Measurements from ENCODE around the gene CFAP77. TPM values are rescaled to one million over a fixed set of nuclear protein-coding genes. Genes with fewer than 3 reads are reported as not detected.
A peak's percentile ranks its signal among the peaks of the same experiment; 100 is the strongest.

Gene CFAP77
- total and polyA plus RNA-seq, 2 of the 8 experiments (the other 6 are each of a cell fraction or from before 2014, with no cell fraction given) = 0.63 to 0.97 TPM

GRCh38 chr9:132446887-132447286 is 36.9 kb downstream of the CFAP77 start:
- no peak overlapping the region for H2BK15ac ChIP-seq (ENCODE audit: low read length)
- H2BK12ac ChIP-seq (ENCODE audit: low read depth, low read length) = no peak overlapping the region
- DNase-seq (ENCODE audit: low read depth in 1 of 2, low spot score in 2 of 2) = no peak
- H3K27ac ChIP-seq (ENCODE audit: low read depth, low read length) = no peak overlapping the region
- no peaks in the 10 kb centered on the region for H3K79me2 ChIP-seq (ENCODE audit: control insufficient read depth in 1 of 2, insufficient read depth in 2 of 2, low read length in 2 of 2)
- no peak overlapping the region for H2BK5ac ChIP-seq (ENCODE audit: low read depth, low read length)
- no peak overlapping the region for H3K14ac ChIP-seq (ENCODE audit: insufficient read length)
- no peak overlapping the region for H3K9ac ChIP-seq (replicated peaks in 1 of 4; ENCODE audit: extremely low read depth in 1 of 4, low read depth in 3 of 4, low read length in 3 of 4)
- H3K18ac ChIP-seq (ENCODE audit: extremely low read depth, low read length) = no peak overlapping the region
- CTCF ChIA-PET (ENCODE audit: partially characterized antibody) = interaction anchor here (0.8 to 5.8 kb wide), 13 partner anchors 10 to 260 kb away, joined by 3 to 39 read pairs (median 4); no protein-coding TSS in a partner anchor
- no peak overlapping the region for H3K4ac ChIP-seq (replicated peaks; ENCODE audit: insufficient read length, low read depth, low read length)
- H2BK20ac ChIP-seq (ENCODE audit: low read length) = no peak overlapping the region
- WGBS, 2 experiments (ENCODE audit: extremely low coverage in 1 of 2, insufficient coverage in 1 of 2, insufficient read length in 1 of 2, insufficient replicate concordance in 2 of 2, low coverage in 1 of 2, low lambda C conversion rate in 2 of 2, missing lambda C conversion rate in 1 of 2) = 85% methylated on average over 2 of the region's 3 CpGs; no CpG with 5 or more reads in 1 of the 2 experiments
- no peak overlapping the region for H3K4me3 ChIP-seq (ENCODE audit: extremely low read depth in 1 of 4, insufficient read depth in 2 of 4, low read depth in 3 of 4, low read length in 4 of 4)
- H2AK5ac ChIP-seq (ENCODE audit: low read depth, low read length) = no peak overlapping the region
- no peak for FAIRE-seq
- H3K79me1 ChIP-seq (ENCODE audit: low read depth, low read length) = no peaks in the 10 kb centered on the region
- H3K4me1 ChIP-seq (replicated peaks in 1 of 4; ENCODE audit: control insufficient read depth in 3 of 4, insufficient read depth in 4 of 4, low read length in 3 of 4) = 0 out of 7 replicates have a peak, but pooled peaks cover 0 to under 1% (median 0%) of the 10 kb centered on the region in 4 experiments
- no peaks in the 10 kb centered on the region for H4K20me1 ChIP-seq (replicated peaks in 1 of 2; ENCODE audit: control insufficient read depth in 1 of 2, insufficient read depth in 2 of 2, low read length in 2 of 2)
- H3K23ac ChIP-seq (ENCODE audit: insufficient read length) = no peak overlapping the region
- H3K4me2 ChIP-seq (ENCODE audit: insufficient read depth in 1 of 2, low read depth in 2 of 2, low read length in 2 of 2) = no peak overlapping the region
- H4K91ac ChIP-seq (replicated peaks; ENCODE audit: insufficient read length, low read length) = no peak overlapping the region
- no peaks in the 10 kb centered on the region for H3K36me3 ChIP-seq (ENCODE audit: control insufficient read depth in 2 of 4, insufficient read depth in 4 of 4, low read length in 3 of 4)
- no peak for TF ChIP-seq SRF (IDR thresholded peaks at IDR 0.05; ENCODE audit: low read depth, low read length)
- TF ChIP-seq BRCA1 (IDR thresholded peaks at IDR 0.05; ENCODE audit: low read depth, low read length) = no peak
- TF ChIP-seq POLR2AphosphoS5 (IDR thresholded peaks at IDR 0.05; ENCODE audit: low read depth, low read length) = no peak
- no peak for TF ChIP-seq MAFK (IDR thresholded peaks at IDR 0.05; ENCODE audit: low read depth, low read length)
- peak; percentile 71; the same call in 1 of the 2 replicates for TF ChIP-seq KDM1A (IDR thresholded peaks at IDR 0.05; ENCODE audit: borderline replicate concordance, low read length)
- no peak for TF ChIP-seq BCL11A (IDR thresholded peaks at IDR 0.05; ENCODE audit: low read depth in 2 of 2, low read length in 2 of 2)
- H3K27me3 ChIP-seq (replicated peaks in 1 of 4; ENCODE audit: control insufficient read depth in 3 of 4, extremely low read depth in 1 of 4, insufficient read depth in 3 of 4, low read length in 3 of 4) = peaks cover 0 to 2% (median 0%) of the 10 kb centered on the region in 4 experiments; a peak in 1 of 7 replicates
- H3K23me2 ChIP-seq (ENCODE audit: low read depth, low read length) = no peaks in the 10 kb centered on the region
- H3K9me3 ChIP-seq (ENCODE audit: insufficient read depth in 2 of 2, low read depth in 1 of 2, low read length in 1 of 2) = no peaks in the 10 kb centered on the region
- no peak overlapping the region for H2AFZ ChIP-seq (ENCODE audit: low read length)
- no peak overlapping the region for H2BK120ac ChIP-seq (replicated peaks; ENCODE audit: low read depth, low read length)
- no peak overlapping the region for H4K8ac ChIP-seq (ENCODE audit: extremely low read depth, insufficient read depth, low read length)
- no peak overlapping the region for H3K56ac ChIP-seq (replicated peaks; ENCODE audit: insufficient read length, low read depth, low read length)
- POLR2A ChIA-PET (ENCODE audit: partially characterized antibody) = interaction anchor here (1.2 kb wide), 2 partner anchors 10 to 71 kb away, joined by 3 to 4 read pairs; no protein-coding TSS in a partner anchor
- H4K5ac ChIP-seq (ENCODE audit: insufficient read length, low read depth, low read length) = no peak overlapping the region

All from H1 (cell line).